ENCODE data around the gene KCNF1.

The KCNF1 gene

GRCh38 chr2:10961490-10961875 lies 49.7 kb downstream of the KCNF1 start:
- no peak for DNase-seq (ENCODE audit: low read depth in 4 of 4, low spot score in 1 of 4)

GRCh38 chr2:10962004-10962403 lies 50.3 kb downstream of the KCNF1 start:
- DNase-seq (ENCODE audit: low read depth in 4 of 4, low spot score in 1 of 4), result no peak

- DNase-seq (ENCODE audit: low read depth in 4 of 4, low spot score in 1 of 4), result no peak
Measured at GRCh38 chr2:10963155-10963554, 51.4 kb downstream of the KCNF1 start.
